ENCODE data around the gene DLG1. TPM values are rescaled to one million over a fixed set of nuclear protein-coding genes. Genes with fewer than 3 reads are reported as not detected.

The DLG1 gene
- total and polyA plus RNA-seq, 9 of the 15 experiments (the other 6 are each of a cell fraction or from before 2014, with no cell fraction given), result 9.4 to 63.5 (median 43.6) TPM

GRCh38 chr3:197298341-197298944 is at the start of gene DLG1 (continued):
- TF ChIP-seq SFPQ (IDR thresholded peaks at IDR 0.05; ENCODE audit: low read depth, low read length), result no peak
- TF ChIP-seq PYGO2 (tag; IDR thresholded peaks at IDR 0.05), result no peak
- TF ChIP-seq ZNF146 (CRISPR knock-in tag; IDR thresholded peaks at IDR 0.05; ENCODE audit: unreplicated experiment), result peak; percentile 60
- TF ChIP-seq YBX1 (IDR thresholded peaks at IDR 0.05), result no peak
- TF ChIP-seq RBM22 (IDR thresholded peaks at IDR 0.05; ENCODE audit: low read depth, low read length, poor library complexity, severe bottlenecking), result no peak
- no peak; the same call in 1 of the 2 replicates for TF ChIP-seq HEY1 (CRISPR knock-in tag; IDR thresholded peaks at IDR 0.05; ENCODE audit: borderline replicate concordance)
- no peak for TF ChIP-seq NELFE (IDR thresholded peaks at IDR 0.05; ENCODE audit: insufficient read depth, insufficient read length)
- TF ChIP-seq RCOR1 (IDR thresholded peaks at IDR 0.05; ENCODE audit: borderline replicate concordance in 1 of 2, low read depth in 2 of 2, low read length in 2 of 2), result no peak
- no peak for TF ChIP-seq ARID3B (CRISPR knock-in tag; IDR thresholded peaks at IDR 0.05; ENCODE audit: borderline replicate concordance)
- TF ChIP-seq THAP12 (CRISPR knock-in tag; IDR thresholded peaks at IDR 0.05), result 0 out of 2 replicates have a peak, but pooled peaks have one; percentile 33
- peak; percentile 39 for TF ChIP-seq BCOR (IDR thresholded peaks at IDR 0.05)
- no peak for TF ChIP-seq AFF1 (IDR thresholded peaks at IDR 0.05; ENCODE audit: low read depth in 1 of 2, partially characterized antibody in 2 of 2)
- TF ChIP-seq HDAC1 (IDR thresholded peaks at IDR 0.05), result peak in 1 of 2 experiments; percentile 11; a peak in 2 of 4 replicates
- peak in 1 of 2 experiments; percentile 63; a peak in 2 of 4 replicates for TF ChIP-seq MNT (conservative IDR thresholded peaks at IDR 0.05)
- no peak for TF ChIP-seq GABPA (tag; conservative IDR thresholded peaks at IDR 0.05; ENCODE audit: low read depth)
